Anterior cingulate cortex (tissue), 58 donors: ENCODE measurements around the gene SPON2.

ENCODE experiments used
- DNase-seq, 58 donors: peaks; one replicate each; lab custom pipeline; 2025; lab: John Stamatoyannopoulos, UW

SPON2 gene

GRCh38 chr4:1196421-1197183 is 24.2 kb upstream of the SPON2 start:
- DNase-seq = no peak

DNA sequence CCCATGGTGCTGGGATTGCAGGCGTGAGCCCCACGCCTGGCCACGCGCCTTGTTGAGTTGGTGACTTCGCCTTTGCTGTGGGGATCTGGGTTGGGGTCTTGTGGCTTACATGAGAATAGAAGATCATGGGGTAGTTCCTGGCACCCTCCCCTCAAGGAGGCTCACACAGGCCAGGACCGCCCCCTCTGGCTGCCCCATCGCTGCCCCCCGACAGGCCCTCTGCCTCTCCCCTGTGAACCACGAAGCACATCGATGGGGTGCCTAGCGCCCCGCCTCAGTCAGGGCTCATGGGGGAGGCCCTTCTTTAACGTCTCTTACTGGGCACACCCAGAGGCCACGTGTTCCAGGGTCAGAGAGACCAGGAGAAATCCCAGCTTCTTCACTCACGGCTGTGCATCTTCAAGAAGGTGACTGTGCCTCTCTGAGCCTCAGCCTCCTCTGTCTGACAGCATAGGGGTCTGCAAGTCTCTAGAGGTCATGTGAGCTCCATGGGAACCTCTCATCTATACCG is 23.6 kb upstream of the SPON2 start:
- no peak for DNase-seq

DNA sequence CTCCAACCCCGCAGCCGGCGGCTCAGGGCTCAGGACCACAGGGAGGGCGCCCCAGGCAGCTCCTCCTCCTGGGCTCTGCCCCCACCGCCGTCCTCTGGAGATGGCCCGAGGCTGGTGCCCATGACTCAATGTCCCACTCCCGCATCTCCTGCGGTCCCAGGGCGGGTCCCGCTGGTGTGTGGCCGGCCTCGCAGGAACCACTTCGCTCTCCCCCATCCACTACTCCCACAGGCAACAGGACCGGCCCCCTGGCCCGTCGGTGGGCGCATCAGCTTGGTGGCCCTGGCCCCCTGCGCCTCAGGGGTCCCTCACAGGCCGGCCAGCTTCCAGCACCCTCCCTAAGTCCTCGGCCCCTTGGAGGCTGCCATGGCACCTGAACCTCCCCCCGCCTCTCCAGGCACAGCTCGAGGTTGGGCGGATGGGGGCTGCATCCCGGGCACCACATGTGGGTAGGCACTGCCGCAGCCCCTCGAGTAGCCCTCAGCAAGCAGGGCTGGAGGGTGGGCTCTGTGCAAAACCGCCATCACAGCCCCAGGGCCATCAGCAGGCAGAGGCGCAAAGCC is 22.8 kb upstream of the SPON2 start:
- no peak for DNase-seq

DNA sequence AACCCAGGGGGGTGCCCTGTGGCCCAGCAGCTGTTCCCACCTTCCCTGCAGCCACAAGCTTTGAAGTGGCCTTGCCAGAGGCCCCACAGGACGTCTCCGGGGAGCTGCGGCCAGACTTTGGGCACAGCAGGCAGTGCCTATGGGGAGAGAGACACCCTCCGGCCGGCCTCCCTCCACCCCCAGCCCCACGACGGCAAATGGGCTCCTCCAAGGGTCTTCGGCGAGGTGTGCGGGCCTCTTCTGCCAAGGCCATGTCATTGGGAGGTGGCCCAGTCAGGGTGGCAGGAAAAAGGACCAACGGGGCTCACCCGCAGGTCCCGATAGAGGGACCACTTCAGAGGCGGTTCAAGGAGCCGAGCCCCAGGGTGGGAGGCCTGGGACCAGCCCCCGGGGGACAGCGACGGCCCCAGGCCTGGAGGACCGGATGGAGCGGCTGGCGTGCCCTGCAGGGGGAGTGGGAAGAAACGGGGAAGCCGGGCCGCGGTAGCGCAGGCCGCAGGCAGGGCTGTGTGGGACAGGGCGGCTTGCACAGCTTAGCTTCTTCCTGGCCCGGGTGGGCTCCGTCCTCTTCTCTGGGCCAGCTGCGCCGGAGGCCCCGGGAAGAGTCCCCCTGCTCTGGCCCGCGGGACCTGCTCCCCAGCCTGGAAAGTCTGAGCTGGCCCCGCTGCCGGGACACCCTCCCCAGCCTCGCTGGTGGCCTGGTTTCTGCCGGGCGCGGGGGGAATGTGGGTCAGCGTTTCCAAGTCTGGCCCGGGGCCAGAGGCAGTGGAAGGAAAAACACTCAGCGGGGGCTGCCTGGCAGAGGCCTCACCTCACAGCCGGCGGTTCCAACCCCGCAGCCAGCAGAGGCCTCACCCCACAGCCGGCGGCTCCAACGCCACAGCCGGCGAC is 21.9 kb upstream of the SPON2 start:
- DNase-seq = peak in 41 of 58 donors; percentile 24 to 78 (median 51)

DNA sequence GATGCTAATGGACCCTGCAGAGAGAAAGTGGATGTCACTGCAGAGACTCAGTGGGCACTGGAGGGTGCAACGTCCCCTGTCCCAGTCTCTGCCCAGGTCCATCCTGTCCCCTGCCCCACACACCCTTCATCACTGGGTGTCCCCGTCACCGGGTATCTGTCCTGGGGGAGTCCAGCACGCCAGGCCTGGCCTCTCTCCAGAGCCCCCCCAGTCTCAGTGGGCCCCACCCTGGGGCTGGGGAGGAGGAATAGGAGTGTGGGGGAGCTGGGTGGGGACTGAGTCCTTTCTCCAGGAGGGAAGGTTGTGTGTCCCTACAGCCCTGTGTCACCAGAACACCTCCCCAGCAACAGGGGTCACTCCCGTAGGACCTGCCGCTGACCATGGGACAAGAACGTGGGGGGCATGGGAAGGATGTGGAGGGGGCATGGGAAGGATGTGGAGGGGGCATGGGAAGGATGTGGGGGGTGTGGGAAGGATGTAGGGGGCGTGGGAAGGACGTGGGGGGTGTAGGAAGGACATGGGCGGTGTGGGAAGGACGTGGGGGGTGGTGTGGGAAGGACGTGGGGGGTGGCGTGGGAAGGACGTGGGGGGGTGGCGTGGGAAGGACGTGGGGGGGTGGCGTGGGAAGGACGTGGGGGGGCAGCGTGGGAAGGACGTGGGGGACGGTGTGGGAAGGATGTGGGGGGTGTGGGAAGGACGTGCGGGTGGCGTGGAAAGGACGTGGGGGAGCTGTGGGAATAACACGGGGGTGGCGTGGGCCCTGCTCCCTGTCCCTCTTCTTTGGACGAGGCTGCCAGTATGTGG is 21.0 kb upstream of the SPON2 start:
- DNase-seq = no peak

- peak in 2 of 58 donors; percentile 61 to 62 for DNase-seq
These were observed 20.3 kb upstream of the SPON2 start for GRCh38 chr4:1192493-1193205.

DNA sequence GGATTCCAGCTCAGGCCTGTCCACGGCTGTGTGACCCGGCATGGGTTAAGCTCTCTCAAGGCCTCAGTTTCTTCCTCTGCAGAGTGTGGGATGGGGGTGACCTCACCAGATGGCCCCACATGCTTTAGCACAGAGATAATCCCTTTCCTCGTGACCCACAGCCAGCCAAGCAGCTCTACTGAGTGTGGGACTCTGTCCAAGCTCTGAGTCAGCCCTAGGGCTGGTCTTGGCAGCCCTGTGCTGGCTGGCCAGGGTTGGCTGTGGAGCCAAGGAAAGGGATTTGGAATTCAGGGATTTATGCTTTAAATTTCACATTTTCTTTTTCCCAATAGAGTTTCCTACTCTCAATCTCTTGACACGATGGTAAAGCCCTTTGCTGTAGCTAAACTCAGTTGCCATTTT is 19.7 kb upstream of the SPON2 start:
- DNase-seq = peak in 55 of 58 donors; percentile 27 to 89 (median 74)

DNA sequence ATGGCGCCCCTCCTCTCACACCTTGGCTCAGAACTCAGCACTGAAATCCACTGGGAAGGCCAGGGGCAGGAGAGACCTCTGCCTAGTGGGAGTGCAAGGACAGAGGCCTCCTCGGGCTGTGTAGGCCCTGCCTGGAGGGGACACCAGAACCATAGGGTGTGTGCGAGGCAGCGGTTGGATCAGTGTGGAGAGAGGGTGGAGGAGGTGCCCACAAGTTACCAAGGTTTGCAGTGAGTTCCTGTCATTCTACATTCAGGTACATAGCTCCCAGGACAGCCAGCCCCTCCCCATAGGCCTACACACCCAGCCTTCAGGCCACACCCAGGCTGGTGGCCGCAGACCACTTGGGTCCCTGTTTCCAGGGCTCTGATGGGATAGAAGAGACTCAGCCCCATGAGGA is 19.2 kb upstream of the SPON2 start:
- no peak for DNase-seq

- no peak for DNase-seq
These were observed 14.8 kb upstream of the SPON2 start for GRCh38 chr4:1187182-1187581.

DNA sequence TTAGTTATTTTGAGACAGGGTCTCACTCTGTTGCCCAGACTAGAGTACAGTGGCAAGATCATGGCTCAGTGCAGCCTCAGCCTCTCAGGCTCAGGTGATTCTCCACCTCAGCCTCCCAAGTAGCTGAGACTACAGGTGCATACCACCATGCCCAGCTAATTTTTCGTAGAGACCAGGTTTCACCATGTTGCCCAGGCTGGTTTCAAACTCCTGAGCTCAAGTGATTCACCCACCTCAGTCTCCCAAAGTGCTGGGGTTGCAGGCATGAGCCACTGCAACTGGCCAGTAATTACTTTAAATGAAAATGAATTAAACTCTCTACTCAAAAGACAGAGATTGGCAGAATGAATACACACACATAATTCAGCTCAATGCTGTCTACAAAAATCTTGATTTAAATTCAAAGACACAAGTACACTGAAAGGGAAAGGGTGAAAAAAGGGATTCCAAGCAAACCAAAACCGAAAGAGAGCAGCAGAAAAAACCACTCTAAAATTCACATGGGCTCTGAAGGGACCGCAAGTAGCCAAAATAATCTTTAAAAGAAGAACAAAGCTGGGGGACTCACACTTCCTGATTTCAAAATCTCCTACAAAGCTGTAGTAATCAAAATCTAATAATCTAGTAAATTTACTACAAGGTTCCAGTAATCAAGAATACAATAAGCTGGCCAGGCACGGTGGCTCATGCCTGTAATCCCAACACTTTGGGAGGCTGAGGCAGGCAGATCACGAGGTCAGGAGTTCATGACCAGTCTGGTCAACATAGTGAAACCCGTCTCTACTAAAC is 11.8 kb upstream of the SPON2 start:
- DNase-seq = no peak

DNA sequence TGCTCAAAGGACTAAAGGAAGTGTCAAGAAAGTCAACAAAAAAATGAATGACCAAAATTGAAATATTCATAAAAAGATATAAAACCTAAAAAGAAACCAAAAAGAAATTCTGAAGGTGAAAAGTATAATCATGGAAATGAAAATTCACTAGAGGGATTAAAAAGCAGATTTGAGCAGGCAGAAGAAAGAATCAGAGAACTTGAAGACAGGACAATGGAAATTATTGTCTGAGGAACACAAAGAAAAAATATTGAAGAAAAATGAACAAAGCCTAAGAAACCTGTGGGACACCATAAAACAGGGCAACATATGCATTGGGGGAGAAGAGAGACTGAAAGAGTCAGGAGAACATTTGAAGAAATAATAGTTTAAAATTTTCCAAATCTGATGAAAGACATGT is 9.9 kb upstream of the SPON2 start:
- no peak for DNase-seq

GRCh38 chr4:1180663-1181062 is 8.3 kb upstream of the SPON2 start:
- no peak for DNase-seq

DNA sequence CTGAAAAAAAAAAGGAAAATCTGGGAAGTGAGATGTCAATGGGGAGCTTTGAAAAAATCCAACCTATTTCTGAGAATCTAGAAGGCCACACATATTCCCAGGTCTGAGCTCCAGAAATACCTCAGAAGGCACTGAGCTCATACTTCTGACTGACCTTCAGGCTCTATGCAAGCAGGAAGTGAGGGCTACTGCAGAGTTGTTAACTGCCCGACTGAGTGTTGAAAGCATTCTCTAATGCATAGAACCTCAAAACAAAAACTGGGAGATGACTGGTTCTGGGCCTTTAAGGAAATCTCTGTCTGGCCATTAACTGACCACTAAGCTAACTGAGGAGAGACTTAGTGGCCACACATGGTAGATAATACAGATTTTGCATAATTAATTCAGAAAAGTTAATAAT is 7.6 kb upstream of the SPON2 start:
- no peak for DNase-seq

- DNase-seq = no peak
These were observed 6.7 kb upstream of the SPON2 start for GRCh38 chr4:1179089-1179441.

GRCh38 chr4:1178300-1179088 is 6.1 kb upstream of the SPON2 start:
- DNase-seq = no peak

- DNase-seq = peak in 7 of 58 donors; percentile 19 to 52 (median 43)
These were observed 5.1 kb upstream of the SPON2 start for GRCh38 chr4:1177274-1178141.
